HEK293 (cell line): ENCODE data around the gene PHC1.

Experiments
- BCL11B ChIP-seq: fragments of 450-650 bp; formaldehyde crosslinking; IDR thresholded peaks from 2 replicates; pipeline ENCODE4 v1.5.1; 2016; ENCODE audit warnings: low read depth, missing biosample characterization, missing genetic modification characterization
- GLIS2 ChIP-seq: fragments of 450-650 bp; formaldehyde crosslinking; IDR thresholded peaks from 2 replicates; pipeline ENCODE4 v1.5.1; 2016; ENCODE audit warnings: missing biosample characterization, missing genetic modification characterization
- KLF1 ChIP-seq: fragments of 450-650 bp; formaldehyde crosslinking; IDR thresholded peaks from 2 replicates; pipeline ENCODE4 v1.5.1; 2016; ENCODE audit warnings: missing biosample characterization, missing genetic modification characterization
- KLF7 ChIP-seq: fragments of 450-650 bp; formaldehyde crosslinking; IDR thresholded peaks from 2 replicates; pipeline ENCODE4 v1.5.1; 2016; ENCODE audit warnings: missing biosample characterization, missing genetic modification characterization, borderline replicate concordance
- KLF8 ChIP-seq: fragments of 450-650 bp; formaldehyde crosslinking; IDR thresholded peaks from 2 replicates; pipeline ENCODE4 v1.5.1; 2016; ENCODE audit warnings: missing biosample characterization, missing genetic modification characterization
- KLF9 ChIP-seq: fragments of 450-650 bp; formaldehyde crosslinking; IDR thresholded peaks from 2 replicates; pipeline ENCODE4 v1.5.1; 2016; ENCODE audit warnings: missing biosample characterization, missing genetic modification characterization, low read depth
- OVOL3 ChIP-seq: fragments of 450-650 bp; formaldehyde crosslinking; IDR thresholded peaks from 2 replicates; pipeline ENCODE4 v1.5.1; 2016; ENCODE audit warnings: missing biosample characterization, missing genetic modification characterization
- PBX3 ChIP-seq: sonication (generic); formaldehyde crosslinking; IDR thresholded peaks from 2 replicates; pipeline ENCODE4 v1.8.1; 2022; ENCODE audit warnings: mild to moderate bottlenecking, moderate library complexity, missing genetic modification reagents
- REPIN1 ChIP-seq: fragments of 450-650 bp; formaldehyde crosslinking; IDR thresholded peaks from 2 replicates; pipeline ENCODE4 v1.5.1; 2017; ENCODE audit warnings: missing biosample characterization, missing genetic modification characterization, low read depth
- ZBTB48 ChIP-seq: fragments of 450-650 bp; formaldehyde crosslinking; IDR thresholded peaks from 2 replicates; pipeline ENCODE4 v1.5.1; 2016; ENCODE audit warnings: missing biosample characterization, missing genetic modification characterization
- ZFP37 ChIP-seq: fragments of 450-650 bp; formaldehyde crosslinking; IDR thresholded peaks from 2 replicates; pipeline ENCODE4 v1.5.1; 2016; ENCODE audit warnings: missing biosample characterization, missing genetic modification characterization
- ZFP41 ChIP-seq: fragments of 450-650 bp; formaldehyde crosslinking; IDR thresholded peaks from 2 replicates; pipeline ENCODE4 v1.5.1; 2016; ENCODE audit warnings: missing biosample characterization, missing genetic modification characterization, borderline replicate concordance
- ZNF112 ChIP-seq: fragments of 450-650 bp; formaldehyde crosslinking; IDR thresholded peaks from 2 replicates; pipeline ENCODE4 v1.5.0; 2017; ENCODE audit warnings: missing biosample characterization, missing genetic modification characterization
- ZNF155 ChIP-seq: fragments of 450-650 bp; formaldehyde crosslinking; IDR thresholded peaks from 2 replicates; pipeline ENCODE4 v1.5.1; 2016; ENCODE audit warnings: missing biosample characterization, missing genetic modification characterization
- ZNF292 ChIP-seq: fragments of 450-650 bp; formaldehyde crosslinking; IDR thresholded peaks from 2 replicates; pipeline ENCODE4 v1.5.1; 2016; ENCODE audit warnings: low read depth, missing biosample characterization, missing genetic modification characterization, borderline replicate concordance
- ZNF391 ChIP-seq: fragments of 450-650 bp; formaldehyde crosslinking; IDR thresholded peaks from 2 replicates; pipeline ENCODE4 v1.5.1; 2016; ENCODE audit warnings: low read depth, missing biosample characterization, missing genetic modification characterization, borderline replicate concordance
- ZNF394 ChIP-seq: fragments of 450-650 bp; formaldehyde crosslinking; IDR thresholded peaks from 2 replicates; pipeline ENCODE4 v1.5.1; 2016; ENCODE audit warnings: missing biosample characterization, missing genetic modification characterization, mild to moderate bottlenecking, moderate library complexity, borderline replicate concordance
- ZNF548 ChIP-seq: fragments of 450-650 bp; formaldehyde crosslinking; IDR thresholded peaks from 2 replicates; pipeline ENCODE4 v1.5.1; 2016; ENCODE audit warnings: missing biosample characterization, missing genetic modification characterization
- ZNF610 ChIP-seq: fragments of 450-650 bp; formaldehyde crosslinking; IDR thresholded peaks from 2 replicates; pipeline ENCODE4 v1.5.1; 2016; ENCODE audit warnings: missing biosample characterization, missing genetic modification characterization, borderline replicate concordance
- ZNF670 ChIP-seq: fragments of 450-650 bp; formaldehyde crosslinking; IDR thresholded peaks from 2 replicates; pipeline ENCODE4 v1.5.1; 2016; ENCODE audit warnings: missing biosample characterization, missing genetic modification characterization, low read depth
- ZNF677 ChIP-seq: fragments of 450-650 bp; IDR thresholded peaks from 2 replicates; pipeline ENCODE4 v1.5.0; 2018; ENCODE audit warnings: missing biosample characterization, mild to moderate bottlenecking, missing genetic modification characterization, moderate library complexity
- TF ChIP-seq, protein P1 (sequence below): fragments of 450-650 bp; formaldehyde crosslinking; IDR thresholded peaks from 2 replicates; pipeline ENCODE4 v1.5.1; 2016; ENCODE audit warnings: missing biosample characterization, missing genetic modification characterization
- TF ChIP-seq, protein P2 (sequence below): fragments of 450-650 bp; formaldehyde crosslinking; IDR thresholded peaks from 2 replicates; pipeline ENCODE4 v1.5.1; 2016; ENCODE audit warnings: missing biosample characterization, missing genetic modification characterization
- TF ChIP-seq, protein P3 (sequence below): fragments of 450-650 bp; formaldehyde crosslinking; IDR thresholded peaks from 2 replicates; pipeline ENCODE4 v1.5.1; 2016; ENCODE audit warnings: missing biosample characterization, missing genetic modification characterization
- TF ChIP-seq, protein P4 (sequence below): fragments of 450-650 bp; formaldehyde crosslinking; IDR thresholded peaks from 2 replicates; pipeline ENCODE4 v1.5.1; 2016; ENCODE audit warnings: missing biosample characterization, missing genetic modification characterization, borderline replicate concordance
- TF ChIP-seq, protein P5 (sequence below): fragments of 450-650 bp; IDR thresholded peaks from 2 replicates; pipeline ENCODE4 v1.5.1; 2018; ENCODE audit warnings: missing biosample characterization, missing genetic modification characterization
- TF ChIP-seq, protein P6 (sequence below): fragments of 450-650 bp; formaldehyde crosslinking; IDR thresholded peaks from 2 replicates; pipeline ENCODE4 v1.5.1; 2016; ENCODE audit warnings: missing biosample characterization, missing genetic modification characterization

PHC1 gene

DNA sequence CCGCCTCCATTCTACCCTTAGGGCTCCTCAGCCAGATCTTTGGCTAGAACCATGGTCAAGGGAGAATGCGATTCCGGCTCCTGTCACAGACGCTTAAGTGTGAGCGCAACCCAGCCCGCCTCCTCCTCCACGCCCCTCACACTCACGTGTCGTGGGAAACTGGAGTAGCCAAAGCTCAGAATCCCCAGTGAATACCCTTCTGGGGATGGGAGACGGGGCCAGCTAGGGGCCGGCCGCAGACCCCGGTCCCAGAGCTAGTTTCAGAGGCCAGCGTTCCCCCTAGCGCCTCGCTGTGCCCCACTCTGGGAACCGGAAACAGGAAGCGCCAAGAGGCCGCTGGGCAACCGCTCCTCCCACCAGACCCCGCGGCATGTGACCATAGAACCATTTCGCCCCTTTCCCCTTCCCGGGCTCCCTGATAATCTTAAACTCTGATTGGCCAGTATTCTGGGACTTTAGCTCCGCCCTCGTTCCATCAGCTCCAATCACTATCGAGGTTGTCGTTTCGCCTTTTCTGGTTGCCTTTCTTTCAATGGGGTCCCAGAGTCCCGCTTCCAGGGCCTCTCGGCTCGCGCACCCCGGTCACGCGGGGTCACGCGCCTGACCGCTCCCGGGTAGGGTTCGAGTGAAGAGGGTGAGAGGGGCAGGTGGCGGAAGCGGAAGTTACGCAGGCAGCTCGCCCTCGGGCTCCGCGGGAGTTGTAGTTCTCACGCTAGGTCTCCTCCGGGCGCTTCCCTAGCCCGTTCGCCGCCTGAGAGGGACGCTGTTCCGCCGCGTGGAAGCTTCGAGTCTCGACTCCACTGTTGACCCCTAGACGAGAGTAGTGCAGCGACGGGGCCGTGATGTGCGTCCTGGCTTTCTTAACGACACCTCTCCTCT, 35.3 kb downstream of the PHC1 start, which contains the start of gene M6PR (continued):
- TF ChIP-seq ZNF292 (no peak), ZNF677 (tag by site-specific recombination) (no peak), ZFP37 (peak; percentile 61; the same call in 1 of the 2 replicates), ZNF391 (peak; percentile 78; the same call in 1 of the 2 replicates), ZNF155 (tag by site-specific recombination) (no peak), KLF9 (peak; percentile 83), ZNF670 (tag by site-specific recombination) (no peak), ZNF394 (tag by site-specific recombination) (peak; percentile 49; the same call in 1 of the 2 replicates), ZBTB48 (peak; percentile 97), KLF8 (tag by site-specific recombination) (peak; percentile 61), PBX3 (CRISPR knock-in tag) (0 out of 2 replicates have a peak, but pooled peaks have one; percentile 2), OVOL3 (tag by site-specific recombination) (no peak), BCL11B (tag by site-specific recombination) (no peak; the same call in 1 of the 2 replicates), KLF1 (tag by site-specific recombination) (no peak), ZNF112 (no peak), GLIS2 (peak; percentile 43), ZNF610 (tag by site-specific recombination) (peak; percentile 69; the same call in 1 of the 2 replicates), ZFP41 (no peak), KLF7 (tag by site-specific recombination) (no peak), ZNF548 (no peak), REPIN1 (tag by site-specific recombination) (no peak; the same call in none of the 2 replicates)
- TF ChIP-seq, protein P1, sequence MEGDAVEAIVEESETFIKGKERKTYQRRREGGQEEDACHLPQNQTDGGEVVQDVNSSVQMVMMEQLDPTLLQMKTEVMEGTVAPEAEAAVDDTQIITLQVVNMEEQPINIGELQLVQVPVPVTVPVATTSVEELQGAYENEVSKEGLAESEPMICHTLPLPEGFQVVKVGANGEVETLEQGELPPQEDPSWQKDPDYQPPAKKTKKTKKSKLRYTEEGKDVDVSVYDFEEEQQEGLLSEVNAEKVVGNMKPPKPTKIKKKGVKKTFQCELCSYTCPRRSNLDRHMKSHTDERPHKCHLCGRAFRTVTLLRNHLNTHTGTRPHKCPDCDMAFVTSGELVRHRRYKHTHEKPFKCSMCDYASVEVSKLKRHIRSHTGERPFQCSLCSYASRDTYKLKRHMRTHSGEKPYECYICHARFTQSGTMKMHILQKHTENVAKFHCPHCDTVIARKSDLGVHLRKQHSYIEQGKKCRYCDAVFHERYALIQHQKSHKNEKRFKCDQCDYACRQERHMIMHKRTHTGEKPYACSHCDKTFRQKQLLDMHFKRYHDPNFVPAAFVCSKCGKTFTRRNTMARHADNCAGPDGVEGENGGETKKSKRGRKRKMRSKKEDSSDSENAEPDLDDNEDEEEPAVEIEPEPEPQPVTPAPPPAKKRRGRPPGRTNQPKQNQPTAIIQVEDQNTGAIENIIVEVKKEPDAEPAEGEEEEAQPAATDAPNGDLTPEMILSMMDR (tag by site-specific recombination), result peak; percentile 96
- TF ChIP-seq, protein P2, sequence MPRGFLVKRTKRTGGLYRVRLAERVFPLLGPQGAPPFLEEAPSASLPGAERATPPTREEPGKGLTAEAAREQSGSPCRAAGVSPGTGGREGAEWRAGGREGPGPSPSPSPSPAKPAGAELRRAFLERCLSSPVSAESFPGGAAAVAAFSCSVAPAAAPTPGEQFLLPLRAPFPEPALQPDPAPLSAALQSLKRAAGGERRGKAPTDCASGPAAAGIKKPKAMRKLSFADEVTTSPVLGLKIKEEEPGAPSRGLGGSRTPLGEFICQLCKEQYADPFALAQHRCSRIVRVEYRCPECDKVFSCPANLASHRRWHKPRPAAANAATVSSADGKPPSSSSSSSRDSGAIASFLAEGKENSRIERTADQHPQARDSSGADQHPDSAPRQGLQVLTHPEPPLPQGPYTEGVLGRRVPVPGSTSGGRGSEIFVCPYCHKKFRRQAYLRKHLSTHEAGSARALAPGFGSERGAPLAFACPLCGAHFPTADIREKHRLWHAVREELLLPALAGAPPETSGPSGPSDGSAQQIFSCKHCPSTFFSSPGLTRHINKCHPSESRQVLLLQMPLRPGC, result 0 out of 2 replicates have a peak, but pooled peaks have one; percentile 22
- TF ChIP-seq, protein P3, sequence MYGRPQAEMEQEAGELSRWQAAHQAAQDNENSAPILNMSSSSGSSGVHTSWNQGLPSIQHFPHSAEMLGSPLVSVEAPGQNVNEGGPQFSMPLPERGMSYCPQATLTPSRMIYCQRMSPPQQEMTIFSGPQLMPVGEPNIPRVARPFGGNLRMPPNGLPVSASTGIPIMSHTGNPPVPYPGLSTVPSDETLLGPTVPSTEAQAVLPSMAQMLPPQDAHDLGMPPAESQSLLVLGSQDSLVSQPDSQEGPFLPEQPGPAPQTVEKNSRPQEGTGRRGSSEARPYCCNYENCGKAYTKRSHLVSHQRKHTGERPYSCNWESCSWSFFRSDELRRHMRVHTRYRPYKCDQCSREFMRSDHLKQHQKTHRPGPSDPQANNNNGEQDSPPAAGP (tag by site-specific recombination), result peak; percentile 9; the same call in 1 of the 2 replicates
- TF ChIP-seq, protein P4, sequence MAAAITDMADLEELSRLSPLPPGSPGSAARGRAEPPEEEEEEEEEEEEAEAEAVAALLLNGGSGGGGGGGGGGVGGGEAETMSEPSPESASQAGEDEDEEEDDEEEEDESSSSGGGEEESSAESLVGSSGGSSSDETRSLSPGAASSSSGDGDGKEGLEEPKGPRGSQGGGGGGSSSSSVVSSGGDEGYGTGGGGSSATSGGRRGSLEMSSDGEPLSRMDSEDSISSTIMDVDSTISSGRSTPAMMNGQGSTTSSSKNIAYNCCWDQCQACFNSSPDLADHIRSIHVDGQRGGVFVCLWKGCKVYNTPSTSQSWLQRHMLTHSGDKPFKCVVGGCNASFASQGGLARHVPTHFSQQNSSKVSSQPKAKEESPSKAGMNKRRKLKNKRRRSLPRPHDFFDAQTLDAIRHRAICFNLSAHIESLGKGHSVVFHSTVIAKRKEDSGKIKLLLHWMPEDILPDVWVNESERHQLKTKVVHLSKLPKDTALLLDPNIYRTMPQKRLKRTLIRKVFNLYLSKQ (tag by site-specific recombination), result no peak
- TF ChIP-seq, protein P5, sequence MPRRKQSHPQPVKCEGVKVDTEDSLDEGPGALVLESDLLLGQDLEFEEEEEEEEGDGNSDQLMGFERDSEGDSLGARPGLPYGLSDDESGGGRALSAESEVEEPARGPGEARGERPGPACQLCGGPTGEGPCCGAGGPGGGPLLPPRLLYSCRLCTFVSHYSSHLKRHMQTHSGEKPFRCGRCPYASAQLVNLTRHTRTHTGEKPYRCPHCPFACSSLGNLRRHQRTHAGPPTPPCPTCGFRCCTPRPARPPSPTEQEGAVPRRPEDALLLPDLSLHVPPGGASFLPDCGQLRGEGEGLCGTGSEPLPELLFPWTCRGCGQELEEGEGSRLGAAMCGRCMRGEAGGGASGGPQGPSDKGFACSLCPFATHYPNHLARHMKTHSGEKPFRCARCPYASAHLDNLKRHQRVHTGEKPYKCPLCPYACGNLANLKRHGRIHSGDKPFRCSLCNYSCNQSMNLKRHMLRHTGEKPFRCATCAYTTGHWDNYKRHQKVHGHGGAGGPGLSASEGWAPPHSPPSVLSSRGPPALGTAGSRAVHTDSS (tag by site-specific recombination), result no peak
- TF ChIP-seq, protein P6, sequence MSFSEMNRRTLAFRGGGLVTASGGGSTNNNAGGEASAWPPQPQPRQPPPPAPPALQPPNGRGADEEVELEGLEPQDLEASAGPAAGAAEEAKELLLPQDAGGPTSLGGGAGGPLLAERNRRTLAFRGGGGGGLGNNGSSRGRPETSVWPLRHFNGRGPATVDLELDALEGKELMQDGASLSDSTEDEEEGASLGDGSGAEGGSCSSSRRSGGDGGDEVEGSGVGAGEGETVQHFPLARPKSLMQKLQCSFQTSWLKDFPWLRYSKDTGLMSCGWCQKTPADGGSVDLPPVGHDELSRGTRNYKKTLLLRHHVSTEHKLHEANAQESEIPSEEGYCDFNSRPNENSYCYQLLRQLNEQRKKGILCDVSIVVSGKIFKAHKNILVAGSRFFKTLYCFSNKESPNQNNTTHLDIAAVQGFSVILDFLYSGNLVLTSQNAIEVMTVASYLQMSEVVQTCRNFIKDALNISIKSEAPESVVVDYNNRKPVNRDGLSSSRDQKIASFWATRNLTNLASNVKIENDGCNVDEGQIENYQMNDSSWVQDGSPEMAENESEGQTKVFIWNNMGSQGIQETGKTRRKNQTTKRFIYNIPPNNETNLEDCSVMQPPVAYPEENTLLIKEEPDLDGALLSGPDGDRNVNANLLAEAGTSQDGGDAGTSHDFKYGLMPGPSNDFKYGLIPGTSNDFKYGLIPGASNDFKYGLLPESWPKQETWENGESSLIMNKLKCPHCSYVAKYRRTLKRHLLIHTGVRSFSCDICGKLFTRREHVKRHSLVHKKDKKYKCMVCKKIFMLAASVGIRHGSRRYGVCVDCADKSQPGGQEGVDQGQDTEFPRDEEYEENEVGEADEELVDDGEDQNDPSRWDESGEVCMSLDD (tag by site-specific recombination), result peak; percentile 99
